GM12801 (cell line): Measurements from ENCODE around the gene SPATA2.

Source experiments
- TF ChIP-seq, protein P1 (sequence below): IDR thresholded peaks from one replicate; pipeline ENCODE4 v1.5.1; 2011; ENCODE audit warnings: control low read depth; ENCODE audit not compliant: insufficient read length; ENCODE audit errors: extremely low read depth

Gene SPATA2

DNA sequence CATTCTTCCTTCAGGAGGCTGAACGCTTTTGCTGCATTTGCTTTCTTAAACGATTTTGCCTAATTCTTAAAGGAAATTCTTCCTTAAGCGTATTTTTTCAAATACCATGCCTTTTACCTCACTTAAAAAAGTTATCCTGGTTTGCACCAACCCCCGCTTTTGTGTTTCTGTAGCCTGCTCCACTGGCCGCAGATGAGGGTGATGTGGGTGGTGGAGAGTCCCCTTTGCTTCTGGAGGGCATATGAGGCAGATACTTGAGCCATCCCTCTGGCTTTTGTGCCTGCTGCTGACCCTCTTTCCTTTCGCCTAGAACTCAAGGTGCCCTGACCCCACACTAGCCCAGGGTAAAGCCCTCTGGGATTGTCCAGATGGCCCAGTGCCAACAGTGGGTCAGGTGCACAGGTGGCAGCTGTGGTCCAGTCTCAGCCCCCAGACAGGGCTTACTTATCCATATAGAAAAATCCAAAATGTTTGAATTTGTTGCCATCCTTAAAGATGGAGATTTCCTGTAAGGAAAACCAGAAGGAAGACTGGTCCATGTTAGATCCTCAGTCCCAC lies 43.9 kb downstream of the SPATA2 start:
- TF ChIP-seq, protein P1, sequence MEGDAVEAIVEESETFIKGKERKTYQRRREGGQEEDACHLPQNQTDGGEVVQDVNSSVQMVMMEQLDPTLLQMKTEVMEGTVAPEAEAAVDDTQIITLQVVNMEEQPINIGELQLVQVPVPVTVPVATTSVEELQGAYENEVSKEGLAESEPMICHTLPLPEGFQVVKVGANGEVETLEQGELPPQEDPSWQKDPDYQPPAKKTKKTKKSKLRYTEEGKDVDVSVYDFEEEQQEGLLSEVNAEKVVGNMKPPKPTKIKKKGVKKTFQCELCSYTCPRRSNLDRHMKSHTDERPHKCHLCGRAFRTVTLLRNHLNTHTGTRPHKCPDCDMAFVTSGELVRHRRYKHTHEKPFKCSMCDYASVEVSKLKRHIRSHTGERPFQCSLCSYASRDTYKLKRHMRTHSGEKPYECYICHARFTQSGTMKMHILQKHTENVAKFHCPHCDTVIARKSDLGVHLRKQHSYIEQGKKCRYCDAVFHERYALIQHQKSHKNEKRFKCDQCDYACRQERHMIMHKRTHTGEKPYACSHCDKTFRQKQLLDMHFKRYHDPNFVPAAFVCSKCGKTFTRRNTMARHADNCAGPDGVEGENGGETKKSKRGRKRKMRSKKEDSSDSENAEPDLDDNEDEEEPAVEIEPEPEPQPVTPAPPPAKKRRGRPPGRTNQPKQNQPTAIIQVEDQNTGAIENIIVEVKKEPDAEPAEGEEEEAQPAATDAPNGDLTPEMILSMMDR, result no peak

DNA sequence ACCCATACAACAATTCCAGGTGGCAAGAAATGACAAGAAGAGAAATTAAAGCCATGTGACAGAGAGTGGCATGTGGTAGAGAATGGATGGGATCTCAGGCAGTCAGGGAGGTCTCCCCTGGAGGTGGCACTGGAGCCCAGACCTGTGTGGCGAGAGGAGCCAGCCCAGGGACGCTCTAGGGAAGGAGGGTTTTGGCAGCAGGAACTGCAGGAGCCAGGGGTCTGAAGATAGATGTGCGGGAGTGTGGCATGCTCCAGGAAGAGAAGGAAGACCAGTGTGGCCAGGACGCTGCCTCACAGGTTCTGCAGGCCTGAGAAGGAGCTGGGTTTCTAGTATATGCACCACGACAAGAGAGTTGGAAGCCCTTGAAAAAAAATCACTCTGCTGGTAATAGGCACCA lies 45.1 kb downstream of the SPATA2 start:
- TF ChIP-seq, protein P1, result no peak

DNA sequence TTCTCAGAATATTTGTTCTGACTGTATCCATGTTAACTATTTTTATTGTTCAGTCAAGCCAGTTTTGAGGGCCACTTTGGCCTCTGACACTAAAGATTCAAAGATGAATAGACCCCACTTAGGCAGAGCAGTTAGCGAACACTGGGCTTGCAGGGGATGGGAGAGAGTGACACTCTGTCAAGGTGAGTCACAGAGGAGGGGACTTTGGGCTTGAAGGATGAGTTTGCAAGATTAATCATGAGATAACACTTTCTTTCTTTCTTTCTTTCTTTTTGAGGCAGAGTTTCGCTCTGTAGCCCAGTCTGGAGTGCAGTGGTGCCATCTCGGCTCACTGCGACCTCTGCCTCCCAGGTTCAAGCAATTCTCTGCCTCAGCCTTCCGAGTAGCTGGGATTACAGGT lies 46.4 kb downstream of the SPATA2 start:
- TF ChIP-seq, protein P1, result no peak

DNA sequence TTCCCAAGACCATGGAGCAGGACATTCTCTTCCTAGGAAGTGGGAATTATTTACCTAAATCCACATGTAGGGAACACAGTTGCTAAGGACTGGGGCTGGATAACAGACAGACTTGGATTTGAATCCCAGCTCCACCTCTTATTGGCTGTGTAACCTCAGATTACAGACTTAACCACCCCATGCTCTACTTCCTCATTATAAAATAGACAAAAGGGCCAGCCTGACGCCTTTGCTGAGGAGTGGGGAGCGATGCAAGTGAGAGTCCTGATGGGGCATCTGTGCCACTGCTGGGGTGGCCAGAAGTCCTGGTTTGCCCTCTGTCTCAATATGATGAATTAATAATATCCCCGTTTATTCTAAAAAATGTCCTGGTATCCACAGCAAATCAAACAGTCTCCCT lies 46.8 kb downstream of the SPATA2 start:
- TF ChIP-seq, protein P1, result no peak

DNA sequence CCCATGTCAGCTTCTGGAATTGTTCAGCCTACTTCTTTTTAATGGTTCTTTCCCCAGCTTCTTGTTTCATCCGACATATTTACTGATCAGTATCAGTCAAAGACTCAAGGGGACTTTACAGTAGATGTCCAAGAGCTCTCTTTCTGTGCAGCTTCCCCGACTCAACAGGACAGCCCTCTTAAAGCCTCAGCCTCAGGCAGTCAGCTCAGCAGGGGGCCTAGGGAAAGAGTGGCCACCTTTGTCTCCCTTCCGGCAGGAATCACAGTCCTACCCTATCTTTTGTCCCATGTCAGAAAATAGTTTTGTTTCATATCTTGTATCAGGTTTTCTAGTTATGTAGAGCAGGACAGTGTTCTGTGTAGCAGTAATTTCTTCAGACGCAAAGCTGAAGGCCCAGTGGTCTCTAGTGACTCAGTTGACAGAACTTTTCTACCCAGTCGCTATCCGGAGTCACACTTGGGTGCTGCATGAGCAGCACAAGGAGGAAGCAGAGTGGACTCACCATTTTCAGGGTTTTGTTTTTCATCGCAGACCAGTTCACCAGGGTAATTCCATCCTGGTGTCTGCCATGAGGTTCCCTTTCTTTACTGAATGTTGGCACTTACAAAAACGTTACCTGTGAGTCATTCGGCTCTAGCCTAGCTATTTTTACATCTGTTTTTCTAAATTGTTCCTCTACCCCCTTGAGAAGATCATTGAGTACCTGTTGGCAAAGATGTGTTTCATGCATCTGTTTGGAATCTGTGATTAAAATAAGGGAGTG lies 47.7 kb downstream of the SPATA2 start:
- TF ChIP-seq, protein P1, result no peak

DNA sequence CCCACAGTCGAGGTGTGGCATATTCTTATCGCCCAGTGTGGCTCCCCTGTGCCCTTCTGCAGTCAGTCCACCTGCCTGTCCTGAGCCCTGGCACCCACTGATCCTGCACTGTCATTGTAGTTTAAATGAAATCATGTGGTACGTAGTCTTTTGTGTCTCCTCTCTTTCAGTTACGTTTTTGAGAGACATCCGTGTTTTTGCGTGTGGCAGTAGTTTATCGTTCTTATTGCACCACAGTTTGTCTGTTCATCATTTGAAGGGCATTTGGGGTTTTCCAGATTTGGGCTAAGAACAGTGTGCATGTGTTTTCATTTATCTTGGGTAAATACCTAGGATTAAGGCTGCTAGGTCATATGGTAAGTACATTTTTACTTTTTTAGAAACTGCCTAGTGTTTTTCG lies 49.3 kb downstream of the SPATA2 start:
- TF ChIP-seq, protein P1, result no peak

DNA sequence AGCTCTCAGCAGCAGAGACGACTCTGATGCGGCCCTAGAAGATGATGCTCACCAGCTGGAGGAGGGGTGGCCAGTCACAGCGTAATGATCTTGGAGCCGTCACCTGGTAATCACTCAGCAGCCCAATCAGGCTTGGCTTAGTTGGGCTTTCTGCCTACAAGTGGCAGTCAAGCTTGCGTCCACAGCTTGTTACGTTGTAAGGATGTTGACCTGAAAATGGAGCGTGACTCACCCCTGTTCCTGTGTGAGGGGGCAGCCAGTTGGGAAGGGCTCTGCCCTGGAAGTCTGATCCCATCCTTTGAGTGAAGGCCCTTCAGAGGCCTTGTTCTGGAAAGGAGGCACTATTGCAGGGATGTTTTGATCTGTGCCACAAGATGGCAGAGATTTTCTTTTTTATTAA lies 49.8 kb downstream of the SPATA2 start:
- TF ChIP-seq, protein P1, result no peak
